Pancreas (tissue), 10 donors: ENCODE data around the gene ANKRD16. TPM values are rescaled to one million over a fixed set of nuclear protein-coding genes. Genes with fewer than 3 reads are reported as not detected.
"Not testable (repeated sequence)": the region's sequence is repeated elsewhere in the genome, so short reads cannot be mapped to it uniquely, and the experiment has no call there.

Experiments used
- ATAC-seq, 4 donors: fragments of 200-7000 bp; cut with Tn5 transposase; one replicate each; pipeline versions ENCODE4 v1.8.0 to v1.9.1; 2020; ENCODE audit warnings: mild to moderate bottlenecking in 4 of 4, moderate library complexity in 4 of 4
- DNase-seq, 6 donors: peaks; one replicate each; pipeline ENCODE4 v3.0.0-alpha.2; 2020
- FAIRE-seq: peaks from 2 replicates; lab custom pipeline; 2012; peaks lifted over from hg19 to GRCh38; lab: Jason Lieb, UNC
- H3K27ac ChIP-seq, 4 donors: fragments of 200-600 bp; sonication (generic); 1 replicate in 3 of 4; 2 replicates in 1 of 4; pipeline versions ENCODE4 v1.5.0 to v1.8.0; 2020
- H3K27me3 ChIP-seq, 4 donors: fragments of 200-600 bp; one replicate each; pipeline ENCODE4 v1.8.0; 2021
- H3K36me3 ChIP-seq, 3 donors: fragments of 200-600 bp; sonication (generic) in 1 of 3; one replicate each; pipeline versions ENCODE4 v1.5.0 to v1.8.0; 2020 to 2021
- H3K4me1 ChIP-seq, 3 donors: fragments of 200-600 bp; one replicate each; pipeline ENCODE4 v1.8.0; 2021
- H3K4me3 ChIP-seq, 4 donors: fragments of 200-600 bp; sonication (generic) in 2 of 4; one replicate each; pipeline versions ENCODE4 v1.5.0 to v1.8.0; 2020 to 2021
- H3K9me3 ChIP-seq, 4 donors: fragments of 200-600 bp; one replicate each; pipeline ENCODE4 v1.8.0; 2021
- WGBS, 2 donors: extraction: QIAGEN DNeasy Blood & Tissue Kit; methylation state at CpG; one replicate each; pipeline ENCODE4 v1.1.7; 2013; 5-methylcytosine and 5-hydroxymethylcytosine counted together
- intact Hi-C, 3 donors: fragments of 100-400 bp; cut with DNase I; formaldehyde crosslinking; loops; one replicate each; pipeline versions ENCODE4 v1.11.1 to v1.14.2; 2022
- polyA plus RNA-seq, 2 donors: library from polyadenylated mRNA; stranded (reverse); fragments of 200-250 nt; gene quantifications; one replicate each; pipeline ENCODE4 v1.2.3, GENCODE V29; 2013
- total RNA-seq, 6 donors: library from RNA; stranded (reverse); fragmentation: NEBNext Ultra II Directional in 4 of 6; extraction: Animal tissue kit (Norgen Biotek cat#: 25700) in 4 of 6; gene quantifications; one replicate each; pipeline versions ENCODE4 v1.2.1 to v1.2.4, GENCODE V29; 2021 to 2023
- TF ChIP-seq, protein P1 (sequence below), 4 donors: fragments of 200-600 bp; sonication (generic) in 3 of 4; IDR thresholded peaks; one replicate each; pipeline versions ENCODE4 v1.5.0 to v1.8.0; 2021; ENCODE audit warnings: antibody characterized with exemption in 4 of 4
- donor health status: healthy with polysubstance abuse.
- donor health status: DM: no; HTN: no; CAD: no; lungs with moderate emphysema.
- donor health status: DM: no; HTN: no; CAD: no.
- donor health status: control.
- donor health status: control.
- donor health status: Bipolar disorder and iron deficiency.
- donor health status: DM: yes; HTN: yes; CAD: no.
- donor health status: DM: no; HTN: no; CAD: no.
- donor health status: DM: no; HTN: no; CAD: no.
- donor health status: DM: yes; HTN: yes; CAD: no.

Gene ANKRD16
- total and polyA plus RNA-seq, 8 donors = 3.0 to 5.5 (median 4.6) TPM

DNA sequence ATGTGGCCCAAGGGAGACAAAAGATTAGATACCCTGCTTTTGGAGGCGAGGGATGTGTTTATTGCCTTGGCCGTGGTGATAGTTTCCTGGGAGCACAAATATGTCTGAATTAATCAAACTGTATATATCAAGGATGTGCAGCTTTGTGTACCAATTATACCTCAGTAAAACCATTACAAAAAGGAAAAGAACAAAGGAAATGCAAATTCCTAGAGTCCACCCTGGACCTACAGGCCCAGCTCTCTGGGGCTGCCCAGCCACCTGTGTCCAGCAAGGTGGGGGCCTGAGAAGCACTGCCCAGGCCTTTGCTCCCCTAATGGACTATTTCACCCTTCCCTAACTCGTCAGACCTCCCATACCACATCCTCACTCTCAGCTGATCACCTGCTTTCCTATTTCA lies 20.5 kb downstream of the ANKRD16 start:
- no peaks in the 10 kb centered on the region for H3K27me3 ChIP-seq
- H3K36me3 ChIP-seq = no peaks in the 10 kb centered on the region
- H3K27ac ChIP-seq = no peak overlapping the region
- H3K4me1 ChIP-seq = no peaks in the 10 kb centered on the region
- FAIRE-seq (no peak), DNase-seq (no peak), ATAC-seq (no peak)
- H3K9me3 ChIP-seq = no peaks in the 10 kb centered on the region
- no peak overlapping the region for H3K4me3 ChIP-seq
- intact Hi-C loops = loop anchor here in 1 of 3 donors (10.0 kb wide), 1 partner anchor 194 kb away; no protein-coding TSS in a partner anchor
- 93 to 95% methylated on average over 3 of the region's 3 CpGs for WGBS, 2 donors
- TF ChIP-seq, protein P1, sequence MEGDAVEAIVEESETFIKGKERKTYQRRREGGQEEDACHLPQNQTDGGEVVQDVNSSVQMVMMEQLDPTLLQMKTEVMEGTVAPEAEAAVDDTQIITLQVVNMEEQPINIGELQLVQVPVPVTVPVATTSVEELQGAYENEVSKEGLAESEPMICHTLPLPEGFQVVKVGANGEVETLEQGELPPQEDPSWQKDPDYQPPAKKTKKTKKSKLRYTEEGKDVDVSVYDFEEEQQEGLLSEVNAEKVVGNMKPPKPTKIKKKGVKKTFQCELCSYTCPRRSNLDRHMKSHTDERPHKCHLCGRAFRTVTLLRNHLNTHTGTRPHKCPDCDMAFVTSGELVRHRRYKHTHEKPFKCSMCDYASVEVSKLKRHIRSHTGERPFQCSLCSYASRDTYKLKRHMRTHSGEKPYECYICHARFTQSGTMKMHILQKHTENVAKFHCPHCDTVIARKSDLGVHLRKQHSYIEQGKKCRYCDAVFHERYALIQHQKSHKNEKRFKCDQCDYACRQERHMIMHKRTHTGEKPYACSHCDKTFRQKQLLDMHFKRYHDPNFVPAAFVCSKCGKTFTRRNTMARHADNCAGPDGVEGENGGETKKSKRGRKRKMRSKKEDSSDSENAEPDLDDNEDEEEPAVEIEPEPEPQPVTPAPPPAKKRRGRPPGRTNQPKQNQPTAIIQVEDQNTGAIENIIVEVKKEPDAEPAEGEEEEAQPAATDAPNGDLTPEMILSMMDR (IDR thresholded peaks at IDR 0.05) = no peak

DNA sequence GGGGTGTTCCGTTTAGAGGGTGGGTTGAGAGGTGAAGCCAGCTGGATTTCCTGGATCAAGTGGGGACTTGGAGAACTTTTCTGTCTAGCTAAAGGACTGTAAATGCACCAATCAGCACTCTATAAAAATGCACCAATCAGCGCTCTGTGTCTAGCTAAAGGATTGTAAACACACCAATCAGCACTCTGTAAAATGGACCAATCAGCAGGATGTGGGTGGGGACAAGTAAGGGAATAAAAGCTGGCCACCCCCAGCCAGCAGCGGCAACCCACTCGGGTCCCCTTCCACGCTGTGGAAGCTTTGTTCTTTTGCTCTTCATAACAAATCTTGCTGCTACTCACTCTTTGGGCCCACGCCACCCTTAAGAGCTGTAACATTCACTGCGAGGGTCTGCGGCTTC lies 21.3 kb downstream of the ANKRD16 start:
- not testable (repeated sequence) for H3K4me3 ChIP-seq, H3K27ac ChIP-seq, FAIRE-seq, ATAC-seq, H3K36me3 ChIP-seq, H3K9me3 ChIP-seq, H3K27me3 ChIP-seq, H3K4me1 ChIP-seq, DNase-seq
- intact Hi-C loops = loop anchor here in 1 of 3 donors (10.0 kb wide), 1 partner anchor 194 kb away; no protein-coding TSS in a partner anchor
- 94 to 98% methylated on average over 8 of the region's 8 CpGs for WGBS, 2 donors

DNA sequence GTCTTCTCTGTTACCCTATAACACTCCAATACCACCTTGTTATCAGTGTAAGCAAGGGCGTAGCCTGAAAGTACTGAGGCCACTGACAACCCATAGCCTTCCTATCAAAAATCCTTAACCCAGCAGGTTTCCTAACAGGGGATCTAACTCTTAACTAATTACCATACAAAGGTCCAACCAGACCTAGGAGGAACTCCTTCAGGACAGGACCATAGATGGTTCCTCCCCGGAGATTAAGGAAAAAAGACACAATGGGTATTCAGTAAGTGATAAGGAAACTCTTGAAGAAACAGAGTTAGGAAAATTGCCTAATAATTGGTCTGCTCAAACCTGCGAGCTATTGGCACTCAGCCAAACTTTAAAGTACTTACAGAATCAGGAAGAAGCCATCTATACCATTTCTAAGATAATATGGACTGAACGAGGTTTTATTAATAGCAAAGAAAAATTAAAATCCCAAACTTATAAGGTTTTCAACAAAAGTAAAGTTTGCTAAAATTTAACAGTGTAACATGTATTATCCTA lies 22.5 kb downstream of the ANKRD16 start:
- not testable (repeated sequence) for H3K36me3 ChIP-seq, H3K4me1 ChIP-seq, H3K9me3 ChIP-seq, H3K27ac ChIP-seq, H3K27me3 ChIP-seq, ATAC-seq, FAIRE-seq, H3K4me3 ChIP-seq, DNase-seq
- 62 to 64% methylated on average over 4 of the region's 4 CpGs for WGBS, 2 donors
- intact Hi-C loops = loop anchor here in 1 of 3 donors (10.0 kb wide), 1 partner anchor 192 kb away; no protein-coding TSS in a partner anchor

DNA sequence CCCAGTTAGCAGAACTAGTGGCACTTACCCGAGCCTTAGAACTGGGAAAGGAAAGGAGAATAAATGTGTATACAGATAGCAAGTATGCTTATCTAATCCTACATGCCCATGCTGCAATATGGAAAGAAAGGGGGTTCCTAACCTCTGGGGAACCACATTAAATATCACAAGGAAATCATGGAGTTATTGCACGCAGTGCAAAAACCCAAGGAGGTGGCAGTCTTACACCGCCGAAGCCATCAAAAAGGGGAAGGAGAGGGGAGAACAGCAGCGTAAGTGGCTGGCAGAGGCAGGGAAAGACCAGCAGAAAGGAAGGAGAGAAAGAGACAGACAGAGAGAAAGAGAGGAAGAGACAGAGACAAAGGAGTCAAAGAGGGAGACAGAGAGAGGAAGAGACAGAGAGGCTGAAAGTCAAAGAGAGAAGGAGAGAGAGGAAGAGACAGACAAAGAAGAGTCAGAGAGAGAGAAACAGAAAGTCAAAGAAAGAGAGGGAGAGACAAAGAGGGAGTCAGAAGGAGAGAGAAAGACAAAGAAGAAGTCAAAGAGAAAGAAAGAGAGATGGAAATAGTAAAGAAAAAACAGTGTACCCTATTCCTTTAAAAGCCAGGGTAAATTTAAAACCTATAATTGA lies 23.1 kb downstream of the ANKRD16 start:
- H3K4me1 ChIP-seq, H3K4me3 ChIP-seq, FAIRE-seq, H3K9me3 ChIP-seq, H3K36me3 ChIP-seq, H3K27ac ChIP-seq, ATAC-seq, DNase-seq, H3K27me3 ChIP-seq: not testable (repeated sequence)
- intact Hi-C loops = loop anchor here in 1 of 3 donors (10.0 kb wide), 1 partner anchor 192 kb away; no protein-coding TSS in a partner anchor
- 69 to 82% methylated on average over 5 of the region's 5 CpGs for WGBS, 2 donors

GRCh38 chr10:5862981-5863685 lies 26.6 kb downstream of the ANKRD16 start:
- intact Hi-C loops = loop anchor here in 1 of 3 donors (10.0 kb wide), 1 partner anchor 188 kb away; no protein-coding TSS in a partner anchor
- not testable (repeated sequence) for H3K9me3 ChIP-seq, FAIRE-seq

GRCh38 chr10:5862360-5862961 lies 27.2 kb downstream of the ANKRD16 start:
- Histone ChIP-seq H3K27me3 (no peaks in the 10 kb centered on the region), H3K36me3 (no peaks in the 10 kb centered on the region), H3K9me3 (no peaks in the 10 kb centered on the region), H3K4me1 (no peaks in the 10 kb centered on the region), H3K4me3 (no peak overlapping the region), H3K27ac (no peak overlapping the region)
- intact Hi-C loops = loop anchor here in 1 of 3 donors (10.0 kb wide), 1 partner anchor 188 kb away; no protein-coding TSS in a partner anchor
- no peak for FAIRE-seq
- TF ChIP-seq, protein P1 (IDR thresholded peaks at IDR 0.05) = no peak
- no peak for ATAC-seq
- 91 to 96% methylated on average over 7 of the region's 7 CpGs for WGBS, 2 donors
- DNase-seq = no peak

More at GRCh38 chr10:5862981-5863685, 26.6 kb downstream of the ANKRD16 start:
- not testable (repeated sequence) for H3K36me3 ChIP-seq, ATAC-seq, H3K27ac ChIP-seq, H3K4me1 ChIP-seq, DNase-seq, H3K4me3 ChIP-seq, H3K27me3 ChIP-seq
- WGBS, 2 donors = 96% methylated on average over 9 of the region's 9 CpGs
